ENCODE measurements around the gene KCTD17.

GRCh38 chr22:37001826-37002225 is 49.7 kb upstream of the KCTD17 start:
- no peak for TF ChIP-seq CTCF (IDR thresholded peaks at IDR 0.05; ENCODE audit: insufficient read depth, low read depth, low read length)
- TF ChIP-seq EZH2 (IDR thresholded peaks at IDR 0.05; ENCODE audit: insufficient read depth, low read length), result no peak

Data from astrocyte (in vitro differentiated cells and primary cell).